HG02885 (cell line): Measurements from ENCODE around the gene OR10Z1.

Experiments used
- ATAC-seq: cut with Tn5 transposase; IDR thresholded peaks from one replicate; pipeline ENCODE4 v1.9.1; 2021; ENCODE audit warnings: mild to moderate bottlenecking; ENCODE audit not compliant: unreplicated experiment, poor library complexity

OR10Z1 gene, protein sequence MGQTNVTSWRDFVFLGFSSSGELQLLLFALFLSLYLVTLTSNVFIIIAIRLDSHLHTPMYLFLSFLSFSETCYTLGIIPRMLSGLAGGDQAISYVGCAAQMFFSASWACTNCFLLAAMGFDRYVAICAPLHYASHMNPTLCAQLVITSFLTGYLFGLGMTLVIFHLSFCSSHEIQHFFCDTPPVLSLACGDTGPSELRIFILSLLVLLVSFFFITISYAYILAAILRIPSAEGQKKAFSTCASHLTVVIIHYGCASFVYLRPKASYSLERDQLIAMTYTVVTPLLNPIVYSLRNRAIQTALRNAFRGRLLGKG

DNA sequence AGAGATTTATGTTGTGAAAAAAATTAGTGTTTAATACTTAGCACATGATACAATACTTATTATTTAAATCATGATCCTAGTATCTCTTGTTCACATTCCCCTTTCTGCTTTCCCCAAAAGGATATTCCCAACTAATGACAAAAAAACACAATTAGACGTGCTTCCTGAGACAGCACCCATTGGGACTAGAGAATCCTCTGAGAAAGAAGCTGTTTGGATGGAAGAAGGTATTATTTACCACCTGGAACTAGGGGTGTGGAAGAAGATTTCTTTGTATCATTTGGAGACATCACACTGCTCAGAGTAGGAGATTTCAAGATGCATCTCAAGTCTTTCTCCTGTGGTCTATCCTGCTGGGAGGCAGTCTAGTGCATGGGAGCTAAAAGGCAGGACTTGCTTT, at the start of gene OR10Z1:
Gene OR10Z1 (plus strand): TSS at position 301 of the 400 bp plus-strand sequence. CDS start 1,171 bp downstream, outside the sequence.
- no peak for ATAC-seq

DNA sequence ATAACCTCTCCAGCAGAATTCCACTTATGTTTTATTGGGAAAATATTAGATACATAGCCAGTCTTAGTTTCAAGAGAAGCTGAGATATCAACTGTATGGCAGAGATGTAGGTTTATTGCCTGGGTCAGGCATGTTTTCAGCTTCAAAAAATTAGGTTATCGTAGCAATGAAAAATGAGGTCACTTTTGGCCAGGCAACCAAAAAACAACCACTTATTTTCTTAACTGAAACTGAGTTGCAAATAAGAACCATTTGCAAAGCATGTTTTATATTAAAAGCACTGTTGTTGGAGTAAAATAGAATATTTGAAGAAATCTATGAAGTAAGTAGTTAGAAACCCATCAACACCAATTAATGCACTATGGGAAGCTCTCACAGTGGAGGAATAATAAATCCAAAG, 45.4 kb upstream of the OR10Z1 start:
- no peak for ATAC-seq

GRCh38 chr1:158563853-158564252, 41.2 kb upstream of the OR10Z1 start:
- ATAC-seq = no peak

DNA sequence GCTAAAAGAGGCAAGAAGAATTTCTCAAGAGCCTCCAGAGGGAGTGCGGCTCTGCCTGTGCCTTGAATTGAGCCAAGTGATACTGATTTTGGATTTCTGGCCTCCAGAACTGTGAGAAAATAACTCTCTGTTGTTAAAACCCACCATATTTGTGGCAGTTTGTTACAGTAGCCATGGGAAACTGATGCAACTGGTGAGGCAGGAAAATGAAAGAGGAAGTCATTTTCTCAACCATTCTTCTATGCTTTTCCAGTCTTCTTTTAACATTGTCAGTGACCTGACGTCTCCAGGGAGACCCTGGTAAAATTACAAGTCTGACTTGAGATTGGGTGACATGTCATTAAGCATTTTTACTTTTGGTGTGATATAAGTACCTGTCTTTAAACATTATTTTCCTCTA, 40.5 kb upstream of the OR10Z1 start:
- ATAC-seq = no peak

DNA sequence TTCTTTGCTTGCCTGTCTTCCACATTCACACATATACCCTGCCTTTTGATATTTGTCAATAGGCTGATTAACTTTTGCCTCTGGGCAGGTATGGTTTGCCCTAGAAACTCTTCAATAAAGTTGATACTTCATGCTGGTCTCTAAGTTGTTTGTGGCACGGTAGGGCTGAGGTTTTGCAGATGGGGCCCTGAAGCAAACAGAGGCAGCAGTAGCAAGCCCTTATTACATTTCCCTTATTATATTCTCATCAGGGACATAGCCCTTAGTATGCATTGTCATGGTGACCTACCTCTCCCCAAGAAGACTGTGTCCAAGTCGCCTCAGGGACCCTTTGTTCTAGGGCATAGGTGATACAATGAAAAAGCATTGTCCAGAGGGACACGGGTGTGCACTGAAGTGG, 34.6 kb upstream of the OR10Z1 start, which contains the start of gene OR6P1:
Gene OR6P1 (minus strand): TSS at position 101 of the 400 bp plus-strand sequence. CDS start 6,976 bp downstream, outside the sequence.
- ATAC-seq = no peak

GRCh38 chr1:158572226-158572625, 32.8 kb upstream of the OR10Z1 start:
- no peak for ATAC-seq

GRCh38 chr1:158577561-158577960, 27.5 kb upstream of the OR10Z1 start:
- no peak for ATAC-seq

GRCh38 chr1:158579733-158580132, 25.3 kb upstream of the OR10Z1 start, which contains the start of gene OR10X1:
OR10X1 (minus strand) TSS chr1:158579899; CDS start chr1:158579899, 0 bp downstream.
- ATAC-seq = no peak

DNA sequence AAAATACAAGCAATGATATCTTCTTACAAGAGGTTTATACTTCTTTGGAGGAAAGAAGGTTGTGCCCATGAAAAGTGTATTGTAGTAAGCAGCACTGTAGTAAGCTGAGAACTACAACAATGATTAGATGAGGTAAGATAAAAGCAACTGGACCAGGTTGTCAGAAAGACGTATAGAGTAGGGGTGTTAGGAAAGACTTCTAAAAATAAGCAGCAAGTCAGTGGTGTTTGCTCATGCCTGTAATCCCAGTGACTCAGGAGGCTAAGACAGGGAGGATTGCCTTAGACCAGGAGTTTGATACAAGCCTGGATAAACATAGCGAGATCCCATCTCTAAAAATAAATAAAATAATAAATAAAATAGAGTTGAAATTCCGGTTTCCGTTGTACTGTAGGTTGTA, 21.1 kb upstream of the OR10Z1 start:
- ATAC-seq = no peak

DNA sequence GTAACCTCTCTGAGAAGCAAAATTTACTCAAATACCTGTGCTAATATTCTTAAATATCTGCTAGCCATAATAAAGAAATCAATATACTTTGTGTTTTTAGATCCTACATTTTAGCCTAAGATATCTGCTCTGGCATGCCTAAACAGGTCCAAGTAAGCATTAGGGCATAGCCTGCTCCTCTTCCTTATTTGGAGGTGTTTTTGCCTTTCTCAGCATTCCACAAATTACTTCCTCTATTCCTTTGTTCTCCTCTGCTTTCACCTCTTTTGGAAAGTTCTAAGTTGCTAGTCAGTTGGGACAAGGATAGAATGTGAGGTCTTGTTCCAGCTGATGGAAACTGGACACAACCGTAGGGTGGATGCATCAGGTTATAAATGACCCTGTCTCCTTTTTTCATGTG, 18.1 kb upstream of the OR10Z1 start:
- ATAC-seq = no peak

DNA sequence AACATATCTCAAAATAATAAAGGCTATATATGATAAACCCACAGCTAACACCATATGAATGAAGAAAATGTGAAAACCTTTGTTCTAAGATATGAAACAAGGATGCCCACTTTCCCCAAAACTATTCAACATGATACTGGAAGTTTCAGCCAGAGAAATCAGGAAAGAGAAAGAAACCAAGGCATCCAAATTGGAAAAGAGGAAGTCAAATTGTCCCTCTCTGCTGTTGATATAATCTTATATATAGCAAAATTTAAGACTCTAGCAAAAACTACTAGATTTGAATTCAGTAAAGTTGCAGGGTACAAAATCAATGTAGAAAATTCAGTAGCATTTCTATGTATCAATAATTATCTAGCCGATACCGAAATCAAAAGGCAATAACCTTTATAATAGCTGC, 4.3 kb upstream of the OR10Z1 start:
- ATAC-seq = no peak

DNA sequence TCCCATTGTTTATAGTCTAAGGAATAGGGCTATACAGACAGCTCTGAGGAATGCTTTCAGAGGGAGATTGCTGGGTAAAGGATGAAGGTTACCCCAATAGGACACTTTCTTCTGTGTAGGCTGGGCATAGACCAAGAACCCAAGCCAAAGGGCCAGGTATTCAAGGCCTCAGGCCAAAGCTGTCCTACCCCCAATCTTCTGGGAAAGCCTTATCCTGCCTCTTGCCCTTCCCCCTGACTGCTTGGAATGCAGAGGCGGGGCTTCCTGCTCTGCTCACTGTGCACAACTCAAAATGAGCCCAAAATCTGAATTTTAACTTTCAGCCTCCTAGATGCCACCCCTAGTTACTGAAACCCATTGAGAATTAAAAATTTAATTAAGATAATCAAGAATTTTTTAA, 2.2 kb downstream of the OR10Z1 start:
- no peak for ATAC-seq

DNA sequence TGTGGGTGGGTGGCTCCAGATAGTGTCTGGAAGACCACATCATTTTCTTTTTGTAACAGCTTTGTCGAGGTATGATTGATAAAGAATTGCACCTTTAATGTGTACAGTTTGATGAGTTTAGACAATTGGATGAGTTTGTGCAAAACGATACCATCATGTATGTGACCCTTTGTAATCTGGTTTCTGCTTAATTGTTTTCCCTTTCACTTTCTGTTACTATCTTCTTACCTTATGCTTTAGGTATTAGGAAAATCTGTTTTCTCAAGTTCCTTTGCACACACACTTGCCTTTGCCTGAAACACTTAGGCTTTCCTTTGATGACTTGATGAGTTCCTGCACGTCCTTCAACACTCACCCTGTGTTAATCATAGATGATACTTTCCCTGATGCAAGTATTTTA, 6.8 kb downstream of the OR10Z1 start:
- ATAC-seq = peak; percentile 55

GRCh38 chr1:158613764-158614163, 8.7 kb downstream of the OR10Z1 start:
- ATAC-seq = no peak

GRCh38 chr1:158638146-158638545, 33.1 kb downstream of the OR10Z1 start:
- no peak for ATAC-seq

DNA sequence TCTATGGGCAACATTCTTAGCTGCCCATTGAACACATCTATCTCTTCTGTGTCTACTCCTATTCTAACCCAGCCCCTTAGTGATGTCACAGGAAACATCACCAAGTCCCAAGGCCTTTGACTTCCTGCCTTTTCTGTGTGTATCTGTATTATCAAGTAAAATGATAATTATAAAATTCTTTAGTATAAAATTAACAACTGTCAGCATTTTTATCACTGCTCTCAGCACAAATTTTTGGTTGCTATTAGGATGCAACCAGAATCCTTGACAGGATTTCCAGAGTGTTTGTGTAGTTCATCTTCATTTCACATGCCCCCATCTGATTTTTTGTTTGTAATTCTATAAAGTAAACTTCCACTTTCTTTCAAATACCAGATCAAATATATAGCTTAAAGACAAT, 33.8 kb downstream of the OR10Z1 start:
- ATAC-seq = no peak

DNA sequence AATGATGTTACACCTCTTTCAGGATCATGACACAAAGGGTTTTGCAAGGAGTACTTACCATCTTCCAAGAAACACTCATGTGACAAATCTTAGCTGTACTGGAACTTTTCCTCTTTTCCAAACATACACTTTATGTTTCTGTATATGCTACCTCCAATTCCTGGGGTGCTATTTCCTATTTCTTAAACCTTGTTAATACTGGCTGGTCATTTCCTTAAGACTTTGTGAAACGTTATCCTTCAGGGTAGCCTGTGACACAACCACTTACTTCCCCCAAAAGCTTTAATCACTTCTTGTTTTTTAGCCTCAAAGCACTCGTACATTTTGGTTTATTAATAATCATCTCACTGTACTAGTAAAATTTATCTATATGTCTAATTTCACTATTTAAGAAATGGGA, 39.4 kb downstream of the OR10Z1 start:
- no peak for ATAC-seq

- no peak for ATAC-seq
These were observed 41.4 kb downstream of the OR10Z1 start for GRCh38 chr1:158646465-158646864.

DNA sequence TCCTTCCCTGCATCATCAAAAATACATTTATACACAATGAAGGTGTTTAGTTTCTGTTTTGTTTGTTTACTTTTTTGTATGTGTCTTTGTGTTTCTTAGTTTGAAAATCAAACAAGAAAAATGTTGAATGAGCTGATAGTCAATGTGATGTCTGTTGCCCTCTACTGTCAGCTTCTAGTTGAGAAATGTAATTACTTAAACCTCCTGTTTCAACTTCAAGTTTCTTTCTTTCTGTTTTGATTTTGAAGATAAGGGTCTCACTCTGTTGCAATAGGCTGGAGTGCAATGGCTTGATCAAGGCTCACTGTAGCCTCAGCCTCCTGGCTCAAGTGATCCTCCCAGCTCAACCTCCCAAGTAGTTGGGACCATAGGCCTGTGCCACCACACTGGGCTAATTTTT, 44.0 kb downstream of the OR10Z1 start:
- no peak for ATAC-seq

DNA sequence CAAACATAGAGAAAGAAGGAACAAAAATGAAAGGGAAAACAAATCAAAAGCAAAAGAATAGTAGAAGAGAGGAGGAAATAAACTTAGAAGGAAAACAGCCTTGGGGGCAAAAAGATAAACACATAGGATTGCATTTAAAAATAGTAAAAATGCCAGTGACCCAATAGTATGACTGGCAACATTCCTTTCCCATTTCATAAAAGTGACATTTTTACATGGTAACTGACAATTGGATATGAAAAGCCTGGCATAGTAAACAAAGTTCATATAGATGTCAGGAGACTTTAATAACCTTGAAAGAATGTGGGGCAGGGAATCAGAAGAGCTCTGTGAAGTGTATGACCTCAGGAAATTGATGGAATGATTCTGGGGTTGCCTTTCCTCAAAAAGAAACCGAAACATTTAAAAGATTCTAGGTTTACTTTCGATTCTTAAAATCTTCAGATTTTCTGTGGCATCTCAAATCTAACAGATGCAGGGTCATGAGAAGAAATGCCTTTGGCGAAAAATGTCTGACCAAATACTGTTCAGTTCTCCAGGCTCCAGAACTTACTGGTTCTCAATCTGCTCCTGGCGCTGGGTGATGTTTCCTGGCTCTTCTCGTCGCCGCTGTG, 47.8 kb downstream of the OR10Z1 start:
- no peak for ATAC-seq

DNA sequence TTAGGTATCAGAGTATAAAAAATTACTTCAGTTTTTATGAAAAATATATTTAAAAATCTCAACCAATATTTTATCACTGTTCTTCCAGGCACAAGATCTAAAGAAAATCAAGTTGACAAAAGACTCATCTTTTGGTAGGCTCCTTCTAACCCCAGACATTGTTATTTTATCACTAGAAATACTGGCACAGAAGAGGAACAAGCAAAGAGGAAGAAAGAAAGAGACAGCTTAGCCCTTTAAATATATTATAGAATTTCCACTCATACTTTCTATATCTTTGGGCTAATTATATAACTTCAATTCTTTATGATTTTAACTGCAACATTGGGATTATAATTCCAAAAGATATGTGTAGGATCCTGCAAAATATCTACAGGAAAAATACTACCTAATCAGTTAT, 49.0 kb downstream of the OR10Z1 start:
- no peak for ATAC-seq

DNA sequence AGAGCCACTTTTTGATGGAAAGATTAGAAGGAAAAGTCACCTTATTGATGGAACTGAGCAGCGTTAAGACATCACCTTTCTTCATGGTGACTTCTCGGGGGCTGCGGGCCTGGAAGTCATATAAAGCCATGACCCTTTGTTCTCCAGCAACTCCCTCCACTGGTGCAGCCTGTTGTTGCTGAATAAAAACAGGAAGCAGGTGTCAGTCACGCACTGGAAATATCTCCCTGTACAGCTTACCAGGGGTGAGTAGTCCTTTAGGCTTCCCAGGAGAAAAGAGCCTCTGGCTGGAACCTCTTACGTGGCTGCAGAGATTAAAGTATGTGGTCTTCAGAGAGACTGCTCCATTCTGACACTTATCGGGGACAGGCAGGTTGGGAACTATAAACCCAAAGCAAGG, 49.5 kb downstream of the OR10Z1 start:
- no peak for ATAC-seq
